ENCODE measurements around the gene TNFRSF11A.

DNA sequence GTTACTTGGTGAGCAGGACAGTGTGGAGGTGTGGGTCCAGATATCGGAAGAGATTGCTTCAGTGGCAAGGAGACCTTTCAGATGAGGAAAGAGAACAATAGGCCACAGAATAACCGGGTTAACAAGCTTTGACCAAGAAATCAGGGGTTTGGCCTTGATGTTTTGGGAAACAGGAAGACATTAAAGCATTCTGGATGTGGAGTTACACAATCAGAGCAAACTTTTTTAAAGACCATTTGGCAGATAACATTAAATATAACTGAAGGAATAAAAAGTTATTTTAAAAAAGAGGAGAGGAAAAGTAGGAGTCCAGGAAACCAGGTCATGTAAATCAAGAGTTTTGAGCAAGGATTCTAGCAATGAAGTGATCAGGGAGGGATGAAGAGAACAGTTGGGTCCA is 35.7 kb downstream of the TNFRSF11A start:
- TF ChIP-seq EZH2 (IDR thresholded peaks at IDR 0.05) (no peak), POLR2AphosphoS5 (IDR thresholded peaks at IDR 0.05; ENCODE audit: borderline replicate concordance, low read depth, low read length) (no peak), FOXP2 (optimal IDR thresholded peaks at IDR 0.05; ENCODE audit: control extremely low read depth, extremely low read length, insufficient read depth) (no peak)
